Caco-2 (cell line): ENCODE results near the gene RASGEF1C. TPM values are rescaled to one million over a fixed set of nuclear protein-coding genes. Genes with fewer than 3 reads are reported as not detected.
A peak's percentile ranks its signal among the peaks of the same experiment; 100 is the strongest.

Source experiments
- BruUV-seq: library from RNA; stranded (reverse); fragments of 400-500 nt; replicated peaks from 2 replicates; lab custom pipeline; 2021; lab: Mats Ljungman, UMichigan
- CTCF ChIA-PET: fragments of 300-600 bp; sonication (Branson Sonifier 250); formaldehyde crosslinking; loops from one replicate; lab custom pipeline; 2022; ENCODE audit warnings: antibody characterized with exemption; lab: Charles Lee
- POLR2A ChIA-PET: fragments of 300-600 bp; sonication (Branson Sonifier 250); formaldehyde crosslinking; loops from one replicate; lab custom pipeline; 2022; ENCODE audit warnings: antibody characterized with exemption; lab: Charles Lee
- DNase-seq, 2 experiments: peaks; one replicate each; pipeline versions ENCODE4 v3.0.0 to v3.0.0-alpha.2; 2020 to 2022
- H3K27me3 ChIP-seq: replicated peaks from 2 replicates; pipeline ENCODE4 v1.6.0; 2011; ENCODE audit warnings: low read length; ENCODE audit not compliant: control insufficient read depth, insufficient read depth
- H3K36me3 ChIP-seq: 2 replicates; pipeline ENCODE4 v1.5.1; 2011; ENCODE audit warnings: low read length; ENCODE audit not compliant: control insufficient read depth, insufficient read depth
- H3K4me1 ChIP-seq: fragments of 250-450 bp; sonication (Bioruptor Pico); 2 replicates; pipeline ENCODE4 v1.5.1; 2020; ENCODE audit warnings: mild to moderate bottlenecking
- H3K4me3 ChIP-seq: 2 replicates; pipeline ENCODE4 v1.5.1; 2011; ENCODE audit warnings: low read depth, mild to moderate bottlenecking, control low read depth, low read length
- H3K9me3 ChIP-seq: fragments of 250-450 bp; sonication (Bioruptor Pico); 2 replicates; pipeline ENCODE4 v1.5.1; 2020; ENCODE audit warnings: mild to moderate bottlenecking, moderate library complexity
- H3K27ac Mint-ChIP-seq: one replicate; pipeline ENCODE4 v1.8.0; 2022; ENCODE audit warnings: mixed read lengths; ENCODE audit not compliant: unreplicated experiment
- H3K27me3 Mint-ChIP-seq: one replicate; pipeline ENCODE4 v1.8.0; 2022; ENCODE audit warnings: mixed read lengths; ENCODE audit not compliant: insufficient read depth, unreplicated experiment
- H3K36me3 Mint-ChIP-seq: one replicate; pipeline ENCODE4 v1.8.0; 2022; ENCODE audit warnings: mild to moderate bottlenecking, mixed read lengths; ENCODE audit not compliant: insufficient read depth, unreplicated experiment
- H3K4me1 Mint-ChIP-seq: one replicate; pipeline ENCODE4 v1.8.0; 2022; ENCODE audit warnings: low read depth, mixed read lengths; ENCODE audit not compliant: unreplicated experiment
- H3K4me3 Mint-ChIP-seq: one replicate; pipeline ENCODE4 v1.8.0; 2022; ENCODE audit warnings: mild to moderate bottlenecking, moderate library complexity, mixed read lengths; ENCODE audit not compliant: unreplicated experiment
- H3K9me3 Mint-ChIP-seq: one replicate; pipeline ENCODE4 v1.8.0; 2022; ENCODE audit warnings: mixed read lengths; ENCODE audit not compliant: unreplicated experiment
- intact Hi-C: fragments of 100-400 bp; cut with micrococcal nuclease; formaldehyde crosslinking; loops from one replicate; pipeline ENCODE4 v1.10.0; 2022; ENCODE audit not compliant: unreplicated experiment
- total RNA-seq: library from RNA; stranded (reverse); gene quantifications from 2 replicates; pipeline ENCODE4 v1.2.3, GENCODE V29; 2022
- TF ChIP-seq, protein P1 (sequence below), 2 experiments: fragments of 200-600 bp in 1 of 2; IDR thresholded peaks; 1 replicate in 1 of 2; 2 replicates in 1 of 2; pipeline versions ENCODE4 v1.5.1 to v1.8.0; 2011 to 2022; ENCODE audit warnings: antibody characterized with exemption in 1 of 2, control low read depth in 1 of 2, inconsistent platforms in 1 of 2, low read depth in 1 of 2, low read length in 1 of 2, mild to moderate bottlenecking in 1 of 2, moderate library complexity in 1 of 2; ENCODE audit not compliant: insufficient read depth in 1 of 2, severe bottlenecking in 1 of 2, unreplicated experiment in 1 of 2

Gene RASGEF1C
- total RNA-seq, 1 experiment from 2014 or later = not detected

- no TSS peak for BruUV-seq
- Histone ChIP-seq H3K27me3 (no peaks in the 10 kb centered on the region; the same call in 1 of the 2 replicates), H3K4me1 (no peaks in the 10 kb centered on the region), H3K4me3 (no peak overlapping the region), H3K36me3 (no peaks in the 10 kb centered on the region), H3K9me3 (no peaks in the 10 kb centered on the region)
- Mint-ChIP-seq H3K36me3 (no peaks in the 10 kb centered on the region), H3K9me3 (no peaks in the 10 kb centered on the region), H3K4me1 (no peaks in the 10 kb centered on the region), H3K27me3 (no peaks in the 10 kb centered on the region), H3K27ac (no peak overlapping the region), H3K4me3 (no peak overlapping the region)
- ChIA-PET POLR2A (no interaction called here), CTCF (no interaction called here)
- intact Hi-C loops = no loop called here
- TF ChIP-seq, protein P1, sequence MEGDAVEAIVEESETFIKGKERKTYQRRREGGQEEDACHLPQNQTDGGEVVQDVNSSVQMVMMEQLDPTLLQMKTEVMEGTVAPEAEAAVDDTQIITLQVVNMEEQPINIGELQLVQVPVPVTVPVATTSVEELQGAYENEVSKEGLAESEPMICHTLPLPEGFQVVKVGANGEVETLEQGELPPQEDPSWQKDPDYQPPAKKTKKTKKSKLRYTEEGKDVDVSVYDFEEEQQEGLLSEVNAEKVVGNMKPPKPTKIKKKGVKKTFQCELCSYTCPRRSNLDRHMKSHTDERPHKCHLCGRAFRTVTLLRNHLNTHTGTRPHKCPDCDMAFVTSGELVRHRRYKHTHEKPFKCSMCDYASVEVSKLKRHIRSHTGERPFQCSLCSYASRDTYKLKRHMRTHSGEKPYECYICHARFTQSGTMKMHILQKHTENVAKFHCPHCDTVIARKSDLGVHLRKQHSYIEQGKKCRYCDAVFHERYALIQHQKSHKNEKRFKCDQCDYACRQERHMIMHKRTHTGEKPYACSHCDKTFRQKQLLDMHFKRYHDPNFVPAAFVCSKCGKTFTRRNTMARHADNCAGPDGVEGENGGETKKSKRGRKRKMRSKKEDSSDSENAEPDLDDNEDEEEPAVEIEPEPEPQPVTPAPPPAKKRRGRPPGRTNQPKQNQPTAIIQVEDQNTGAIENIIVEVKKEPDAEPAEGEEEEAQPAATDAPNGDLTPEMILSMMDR (IDR thresholded peaks at IDR 0.05; ENCODE audit: insufficient read depth in 1 of 2, low read depth in 1 of 2, low read length in 1 of 2, severe bottlenecking in 1 of 2, unreplicated experiment in 1 of 2) = no peak
- DNase-seq = no peak
Observed at GRCh38 chr5:180096616-180097015, 112.4 kb downstream of the RASGEF1C start.

GRCh38 chr5:180095545-180095944 lies 113.5 kb downstream of the RASGEF1C start:
- Histone ChIP-seq H3K27me3 (no peaks in the 10 kb centered on the region), H3K4me1 (no peaks in the 10 kb centered on the region), H3K4me3 (no peak overlapping the region), H3K36me3 (no peaks in the 10 kb centered on the region), H3K9me3 (no peaks in the 10 kb centered on the region)
- H3K27ac Mint-ChIP-seq = peak overlapping the region; percentile 42
- POLR2A ChIA-PET = no interaction called here
- H3K36me3 Mint-ChIP-seq = no peaks in the 10 kb centered on the region
- no peaks in the 10 kb centered on the region for H3K27me3 Mint-ChIP-seq
- no peaks in the 10 kb centered on the region for H3K9me3 Mint-ChIP-seq
- BruUV-seq = no TSS peak
- DNase-seq = no peak
- H3K4me1 Mint-ChIP-seq = no peaks in the 10 kb centered on the region
- CTCF ChIA-PET = no interaction called here
- TF ChIP-seq, protein P1 (IDR thresholded peaks at IDR 0.05; ENCODE audit: insufficient read depth in 1 of 2, low read depth in 1 of 2, low read length in 1 of 2, severe bottlenecking in 1 of 2, unreplicated experiment in 1 of 2) = no peak
- intact Hi-C loops = no loop called here
- no peak overlapping the region for H3K4me3 Mint-ChIP-seq

GRCh38 chr5:180093651-180094382 lies 115.2 kb downstream of the RASGEF1C start:
- CTCF ChIA-PET = no interaction called here

More at GRCh38 chr5:180093651-180094382, 115.2 kb downstream of the RASGEF1C start:
- Mint-ChIP-seq H3K4me1 (no peaks in the 10 kb centered on the region), H3K27ac (no peak overlapping the region), H3K36me3 (no peaks in the 10 kb centered on the region), H3K27me3 (no peaks in the 10 kb centered on the region), H3K9me3 (no peaks in the 10 kb centered on the region), H3K4me3 (no peak overlapping the region)
- Histone ChIP-seq H3K4me3 (no peak overlapping the region), H3K36me3 (no peaks in the 10 kb centered on the region), H3K27me3 (no peaks in the 10 kb centered on the region), H3K9me3 (no peaks in the 10 kb centered on the region), H3K4me1 (0 out of 2 replicates have a peak, but pooled peaks cover 3% of the 10 kb centered on the region)
- DNase-seq = no peak
- POLR2A ChIA-PET = no interaction called here
- TF ChIP-seq, protein P1 (IDR thresholded peaks at IDR 0.05; ENCODE audit: insufficient read depth in 1 of 2, low read depth in 1 of 2, low read length in 1 of 2, severe bottlenecking in 1 of 2, unreplicated experiment in 1 of 2) = no peak
- no TSS peak for BruUV-seq
- intact Hi-C loops = no loop called here
